ENCODE data around the gene ATG13. TPM values are rescaled to one million over a fixed set of nuclear protein-coding genes. Genes with fewer than 3 reads are reported as not detected.

ATG13 gene
- total RNA-seq, 4 donors from 2014 or later: 56.4 to 125 (median 90.8) TPM

GRCh38 chr11:46701078-46701654, 83.8 kb downstream of the ATG13 start:
- TF ChIP-seq, protein P1, sequence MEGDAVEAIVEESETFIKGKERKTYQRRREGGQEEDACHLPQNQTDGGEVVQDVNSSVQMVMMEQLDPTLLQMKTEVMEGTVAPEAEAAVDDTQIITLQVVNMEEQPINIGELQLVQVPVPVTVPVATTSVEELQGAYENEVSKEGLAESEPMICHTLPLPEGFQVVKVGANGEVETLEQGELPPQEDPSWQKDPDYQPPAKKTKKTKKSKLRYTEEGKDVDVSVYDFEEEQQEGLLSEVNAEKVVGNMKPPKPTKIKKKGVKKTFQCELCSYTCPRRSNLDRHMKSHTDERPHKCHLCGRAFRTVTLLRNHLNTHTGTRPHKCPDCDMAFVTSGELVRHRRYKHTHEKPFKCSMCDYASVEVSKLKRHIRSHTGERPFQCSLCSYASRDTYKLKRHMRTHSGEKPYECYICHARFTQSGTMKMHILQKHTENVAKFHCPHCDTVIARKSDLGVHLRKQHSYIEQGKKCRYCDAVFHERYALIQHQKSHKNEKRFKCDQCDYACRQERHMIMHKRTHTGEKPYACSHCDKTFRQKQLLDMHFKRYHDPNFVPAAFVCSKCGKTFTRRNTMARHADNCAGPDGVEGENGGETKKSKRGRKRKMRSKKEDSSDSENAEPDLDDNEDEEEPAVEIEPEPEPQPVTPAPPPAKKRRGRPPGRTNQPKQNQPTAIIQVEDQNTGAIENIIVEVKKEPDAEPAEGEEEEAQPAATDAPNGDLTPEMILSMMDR (IDR thresholded peaks at IDR 0.05; ENCODE audit: low read depth): no peak

GRCh38 chr11:46705070-46705688, 87.8 kb downstream of the ATG13 start:
- TF ChIP-seq, protein P1 (IDR thresholded peaks at IDR 0.05; ENCODE audit: low read depth): no peak

DNA sequence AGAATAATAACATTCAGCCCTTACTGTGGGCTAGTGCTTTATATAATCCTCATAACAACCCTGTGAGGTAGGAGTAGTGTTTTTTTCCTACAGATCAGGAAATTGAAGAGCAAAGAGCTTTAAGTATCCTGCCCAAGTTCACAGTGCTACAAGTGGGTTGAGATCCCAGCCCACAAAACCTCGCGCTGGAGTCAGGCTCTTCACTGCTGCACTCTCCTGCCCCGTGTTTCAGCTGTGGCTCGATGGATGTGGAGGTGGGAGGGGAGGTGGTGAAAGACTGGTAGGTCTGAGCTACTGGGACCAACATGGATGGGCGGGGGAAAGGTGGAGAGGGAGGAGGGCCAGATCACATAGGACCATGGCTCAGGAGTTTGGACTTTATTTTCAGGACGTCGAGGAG, 89.5 kb downstream of the ATG13 start:
- TF ChIP-seq, protein P1 (IDR thresholded peaks at IDR 0.05; ENCODE audit: low read depth): no peak

GRCh38 chr11:46710821-46711269, 93.5 kb downstream of the ATG13 start:
- TF ChIP-seq, protein P1 (IDR thresholded peaks at IDR 0.05; ENCODE audit: low read depth): no peak

- TF ChIP-seq, protein P1 (IDR thresholded peaks at IDR 0.05; ENCODE audit: low read depth): no peak
Observed at GRCh38 chr11:46711303-46711702, 94.0 kb downstream of the ATG13 start.

GRCh38 chr11:46712874-46713576, 95.7 kb downstream of the ATG13 start:
- TF ChIP-seq, protein P1 (IDR thresholded peaks at IDR 0.05; ENCODE audit: low read depth): no peak

Data from subcutaneous adipose tissue (tissue), 4 donors.